IPS-NIHi11 (cell line): ENCODE results near the gene KCNK6.
"Not testable (repeated sequence)": the region's sequence is repeated elsewhere in the genome, so short reads cannot be mapped to it uniquely, and the experiment has no call there.

Experiments used
- DNase-seq: peaks from one replicate; pipeline ENCODE4 v3.0.0; 2012; ENCODE audit warnings: mixed read lengths, low spot score

KCNK6 gene

GRCh38 chr19:38324431-38324830 is 4.8 kb downstream of the KCNK6 start:
- DNase-seq = no peak

GRCh38 chr19:38326591-38326990 is 6.9 kb downstream of the KCNK6 start:
- no peak for DNase-seq

DNA sequence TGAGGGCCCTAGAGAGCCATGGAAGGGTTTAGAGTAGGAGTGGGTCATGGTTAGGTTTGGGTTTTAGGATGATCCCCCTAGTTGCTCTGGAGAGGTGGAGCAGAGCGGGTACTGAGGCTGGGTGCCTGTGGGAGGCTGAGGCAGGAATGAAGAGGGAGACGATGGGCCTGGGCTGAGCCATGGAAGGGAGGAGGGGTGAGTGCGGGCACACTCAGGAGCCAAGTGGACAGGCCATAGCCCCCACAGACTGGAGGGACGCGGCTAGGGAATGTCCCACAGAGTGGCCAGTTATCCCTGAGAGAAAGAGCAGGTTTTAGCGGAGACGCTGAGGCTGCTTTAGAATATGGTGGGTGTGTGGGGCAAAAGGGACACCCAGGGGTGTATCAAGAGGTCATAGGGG is 10.0 kb downstream of the KCNK6 start:
- DNase-seq = no peak

DNA sequence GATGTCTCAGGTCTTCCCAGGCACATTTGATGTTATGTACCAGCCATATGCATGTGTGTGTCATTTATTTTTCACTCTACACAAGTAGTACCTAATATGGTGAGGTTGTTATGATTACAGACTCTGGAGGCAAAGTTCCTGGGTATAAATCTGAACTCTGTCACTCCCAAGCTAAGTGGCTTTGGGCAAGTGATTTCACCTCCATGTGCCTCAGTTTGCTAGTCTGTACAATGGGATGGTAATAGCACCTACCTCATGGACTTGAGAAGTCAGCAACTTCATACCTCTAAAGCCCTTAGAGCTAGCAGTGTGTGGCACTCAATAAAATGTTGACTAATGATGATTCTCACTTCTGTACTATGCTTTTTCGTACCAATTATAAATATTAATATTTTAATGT is 12.1 kb downstream of the KCNK6 start:
- no peak for DNase-seq

DNA sequence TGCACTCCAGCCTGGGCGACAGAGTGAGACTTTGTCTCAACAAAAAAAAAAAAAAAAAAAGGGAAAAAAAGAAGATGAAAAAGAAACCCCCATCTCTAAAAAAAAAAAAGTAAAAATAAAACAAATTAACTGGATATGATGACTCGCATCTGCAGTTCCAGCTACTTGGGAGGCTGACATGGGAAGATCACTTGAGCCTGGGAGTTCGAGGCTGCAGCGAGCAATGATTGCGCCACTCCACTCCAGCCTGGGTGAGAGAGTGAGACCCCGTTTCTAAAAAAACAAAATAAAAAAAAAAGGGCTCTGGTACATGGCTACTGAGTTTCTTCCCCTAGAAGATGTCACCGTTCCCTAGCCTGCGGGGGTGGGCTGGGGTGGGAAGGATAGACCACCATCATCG is 13.6 kb downstream of the KCNK6 start:
- no peak for DNase-seq

DNA sequence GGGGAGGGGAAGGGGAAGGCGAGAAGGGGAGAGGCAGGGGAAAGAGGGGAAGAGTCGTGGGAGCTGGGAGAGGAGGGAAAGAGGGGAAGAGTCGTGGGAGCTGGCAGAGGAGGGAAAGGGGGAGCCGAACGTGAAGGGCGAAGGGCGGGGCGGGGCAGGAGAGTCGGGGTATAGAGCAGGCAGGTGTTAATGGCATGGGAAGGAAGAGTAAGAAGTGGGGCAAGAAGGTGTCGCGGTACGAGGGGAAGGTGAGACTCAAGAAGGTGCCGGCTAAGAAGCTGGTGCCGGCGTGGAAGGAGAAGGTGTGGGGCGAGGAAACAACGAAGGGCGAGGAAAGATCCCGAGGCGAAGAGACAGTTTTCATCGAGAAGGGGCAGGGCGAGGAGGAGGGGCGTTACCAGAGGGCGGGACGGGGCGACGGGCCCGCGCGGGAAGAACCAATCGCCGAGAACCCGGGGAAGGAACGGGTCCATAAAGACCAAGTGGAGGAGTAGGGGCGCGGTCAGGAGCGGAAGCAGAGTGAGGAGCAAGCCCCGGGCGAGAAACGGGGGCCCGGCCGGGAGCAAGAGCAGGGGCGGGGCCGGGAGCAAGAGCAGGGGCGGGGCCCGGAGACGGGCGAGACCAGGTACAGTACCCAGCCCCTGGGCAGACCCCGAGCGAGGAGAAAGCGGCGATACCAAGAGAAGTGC is 16.4 kb downstream of the KCNK6 start:
- DNase-seq = peak; percentile 89

DNA sequence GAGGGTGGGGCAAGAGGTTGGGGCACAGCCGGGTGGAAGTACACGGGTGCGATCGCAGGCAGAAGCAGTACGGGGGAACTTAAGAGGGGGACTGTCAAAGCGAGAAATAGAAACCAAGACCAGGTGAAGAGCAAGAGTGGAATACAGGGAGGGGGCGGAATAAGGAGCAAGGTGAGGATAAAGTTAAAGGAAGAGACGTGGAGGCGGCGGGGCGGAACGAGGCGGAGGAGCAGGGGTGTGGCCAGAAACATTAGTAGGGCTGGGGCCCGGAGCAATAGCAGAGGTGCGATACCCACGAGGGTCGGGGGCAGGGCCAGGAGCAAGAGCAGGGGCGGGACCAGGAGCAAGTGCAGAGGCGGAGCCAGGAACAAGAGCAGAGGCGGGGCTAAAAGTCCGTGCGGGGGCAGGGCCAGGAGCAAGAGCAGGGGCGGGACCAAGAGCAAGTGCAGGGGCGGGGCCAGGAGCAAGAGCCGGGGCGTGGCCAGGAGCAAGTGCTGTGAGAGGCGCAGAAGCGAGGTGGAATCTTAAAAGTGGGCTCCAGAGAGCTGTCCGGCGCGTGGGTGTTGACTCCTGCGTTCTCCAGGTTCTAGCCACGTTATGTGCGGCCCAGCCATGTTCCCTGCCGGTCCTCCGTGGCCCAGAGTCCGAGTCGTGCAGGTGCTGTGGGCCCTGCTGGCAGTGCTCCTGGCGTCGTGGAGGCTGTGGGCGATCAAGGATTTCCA is 17.2 kb downstream of the KCNK6 start:
- peak; percentile 91 for DNase-seq

DNA sequence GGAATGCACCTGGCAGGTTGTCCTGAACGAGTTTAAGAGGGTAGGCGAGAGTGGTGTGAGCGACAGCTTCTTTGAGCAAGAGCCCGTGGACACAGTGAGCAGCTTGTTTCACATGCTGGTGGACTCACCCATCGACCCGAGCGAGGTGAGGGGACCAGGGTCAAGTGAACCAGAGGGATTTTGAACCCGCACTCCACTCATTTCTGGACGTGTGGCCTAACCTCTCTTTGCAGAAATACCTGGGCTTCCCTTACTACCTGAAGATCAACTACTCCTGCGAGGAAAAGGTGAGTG is 17.7 kb downstream of the KCNK6 start:
- no peak for DNase-seq

DNA sequence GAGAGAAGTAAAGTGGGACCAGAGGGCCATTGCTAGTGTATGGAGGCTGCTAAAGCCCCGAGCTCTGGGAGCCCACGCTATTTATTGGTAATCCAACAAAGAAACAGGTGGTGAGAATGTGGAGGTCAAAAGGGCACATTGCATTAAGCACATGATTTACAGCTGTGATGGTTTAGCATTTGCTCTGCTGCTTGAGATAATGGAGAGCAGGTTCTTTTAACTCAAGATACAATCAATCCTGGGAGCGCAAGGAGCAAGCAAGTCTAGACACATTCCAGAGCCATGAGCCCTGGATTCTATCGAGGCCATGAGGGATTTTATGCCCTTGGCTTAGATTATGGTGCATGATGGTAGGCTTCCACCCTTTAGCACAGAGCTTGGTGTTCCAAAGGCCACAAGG is 19.4 kb downstream of the KCNK6 start:
- DNase-seq = not testable (repeated sequence)

DNA sequence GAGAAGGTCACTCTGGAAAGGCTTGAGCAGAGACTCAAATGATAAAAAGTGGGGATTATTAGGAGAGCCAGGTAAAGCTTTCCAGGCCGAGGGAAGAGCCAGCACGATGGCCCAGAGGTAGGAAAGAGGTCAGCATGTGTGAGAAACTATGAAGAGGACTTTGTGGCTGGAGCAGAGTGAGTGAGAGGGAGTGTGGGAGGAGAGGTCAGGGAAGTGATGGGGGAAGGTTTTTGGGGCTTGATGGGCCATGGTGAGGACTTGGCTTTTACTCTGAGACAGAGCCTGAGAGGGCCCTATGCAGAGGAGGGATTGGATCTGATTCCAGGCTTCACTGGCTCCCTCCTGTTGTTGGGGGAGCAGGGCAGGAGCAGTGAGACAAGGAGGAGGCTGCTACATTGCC is 21.3 kb downstream of the KCNK6 start:
- DNase-seq = no peak

DNA sequence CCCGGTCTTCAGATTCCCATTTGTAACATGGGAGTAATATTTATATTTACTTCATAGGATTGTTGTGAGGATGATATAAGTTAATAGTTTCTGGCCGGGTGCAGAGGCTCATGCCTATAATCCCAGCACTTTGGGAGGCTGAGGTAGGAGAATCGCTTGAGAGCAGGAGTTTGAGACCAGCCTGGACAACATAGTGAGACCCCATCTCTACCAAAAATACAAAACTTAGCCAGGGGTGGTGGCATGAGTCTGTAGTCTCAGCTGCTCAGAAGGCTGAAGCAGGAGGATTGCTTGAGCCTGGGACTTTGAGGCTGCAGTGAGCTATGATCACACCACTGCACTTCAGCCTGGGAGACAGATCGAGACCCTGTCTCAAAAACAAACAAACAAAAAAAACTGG is 27.2 kb downstream of the KCNK6 start:
- DNase-seq = no peak

DNA sequence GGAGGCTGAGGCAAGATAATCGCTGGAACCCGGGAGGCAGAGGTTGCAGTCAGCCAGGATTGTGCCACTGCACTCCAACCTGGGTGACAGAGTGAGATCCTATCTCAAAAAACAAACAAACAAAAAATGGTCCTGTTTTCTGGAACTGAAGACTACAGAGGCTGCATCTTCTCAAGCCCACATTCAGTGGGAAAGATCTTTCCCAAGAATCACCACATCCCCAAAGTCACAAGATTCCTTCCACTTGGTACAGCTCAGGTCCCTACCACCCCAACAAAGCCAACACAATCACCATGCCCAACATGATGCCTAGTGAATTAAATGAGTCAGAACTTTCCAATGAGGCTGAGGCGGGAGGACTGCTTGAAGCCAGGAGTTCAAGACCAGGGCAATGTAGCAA is 31.2 kb downstream of the KCNK6 start:
- DNase-seq = no peak

DNA sequence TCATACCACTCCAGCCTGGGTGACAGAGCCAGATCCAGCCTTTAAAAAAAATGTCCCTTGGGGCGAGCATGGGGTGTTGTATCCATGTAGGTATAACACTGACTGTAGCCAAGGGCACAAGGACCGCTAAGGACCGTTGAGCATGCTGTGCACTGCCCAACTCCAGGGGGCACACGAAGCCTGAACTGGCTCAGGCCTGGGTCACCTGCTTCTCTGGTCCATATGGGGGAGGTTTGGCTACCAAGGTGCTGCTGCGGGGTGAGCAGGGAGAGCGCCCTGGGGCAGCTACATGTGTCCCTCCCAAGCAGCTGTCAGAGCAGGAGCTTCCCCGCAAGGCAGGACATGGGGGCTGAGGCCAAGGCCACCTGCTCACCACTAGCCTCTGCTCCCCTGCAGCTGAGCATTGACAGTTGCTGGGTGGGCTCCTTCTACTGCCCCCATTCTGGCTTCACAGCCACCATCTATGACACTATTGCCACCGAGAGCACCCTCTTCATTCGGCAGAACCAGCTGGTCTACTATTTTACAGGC is 32.3 kb downstream of the KCNK6 start:
- no peak for DNase-seq

- DNase-seq = no peak
These were observed 33.0 kb downstream of the KCNK6 start for GRCh38 chr19:38352611-38353010.

GRCh38 chr19:38355728-38356725 is 36.4 kb downstream of the KCNK6 start:
- DNase-seq = no peak

DNA sequence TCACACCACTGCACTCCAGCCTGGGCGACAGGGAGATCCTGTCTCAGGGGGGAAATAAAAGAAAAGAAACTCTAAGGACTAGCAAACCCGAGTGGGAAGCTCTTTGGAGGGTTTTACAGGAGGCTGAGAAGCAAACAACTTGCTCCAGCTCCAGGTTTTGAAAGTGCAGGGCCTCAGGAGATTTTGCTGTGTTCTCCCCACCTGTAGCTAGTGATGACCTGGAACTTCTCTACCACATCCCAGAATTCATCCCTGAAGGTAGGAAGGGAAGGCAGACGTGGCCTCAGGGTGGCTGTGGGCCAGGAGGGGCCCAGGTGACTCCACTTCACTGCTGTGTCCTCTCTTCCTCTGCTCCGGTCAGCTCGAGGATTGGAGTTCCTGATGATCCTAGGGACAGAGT is 38.4 kb downstream of the KCNK6 start:
- DNase-seq = no peak

DNA sequence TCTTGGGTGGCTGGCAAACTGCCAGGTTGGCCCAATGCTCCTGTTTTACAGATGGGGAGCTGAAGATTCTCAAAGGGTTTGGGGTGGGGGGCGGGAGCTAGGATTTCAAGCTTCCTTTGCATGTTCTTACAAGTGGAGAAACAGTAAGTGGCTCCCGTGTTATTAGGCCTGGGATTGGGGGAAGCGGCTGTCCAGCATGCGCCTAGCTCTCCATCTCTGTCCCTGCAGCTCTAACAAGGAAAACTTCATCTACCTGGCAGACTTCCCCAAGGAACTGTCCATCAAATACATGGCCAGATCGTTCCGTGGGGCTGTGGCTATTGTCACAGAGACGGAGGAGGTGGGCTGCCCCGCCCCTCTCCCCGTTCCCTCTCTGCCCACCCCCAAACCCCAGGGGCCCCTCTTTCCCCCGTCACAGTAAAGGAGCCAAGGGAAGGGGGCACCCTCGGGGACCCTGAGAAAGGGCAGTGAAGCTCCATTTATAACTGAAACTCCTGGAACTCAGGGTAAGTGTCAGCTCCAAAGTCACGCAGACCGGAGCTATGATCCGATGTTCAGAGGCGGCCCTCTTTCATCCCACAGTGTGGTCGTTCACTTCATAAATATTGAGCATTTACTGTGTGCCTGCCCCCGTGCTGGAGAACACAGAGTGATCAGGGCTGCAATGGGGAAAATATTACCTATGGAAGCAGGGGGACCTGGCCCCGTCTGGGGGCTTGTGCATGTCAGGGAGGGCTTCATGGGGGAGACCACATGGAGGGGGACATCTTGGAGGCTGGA is 39.8 kb downstream of the KCNK6 start:
- DNase-seq = no peak

- no peak for DNase-seq
These were observed 40.7 kb downstream of the KCNK6 start for GRCh38 chr19:38360351-38360750.

DNA sequence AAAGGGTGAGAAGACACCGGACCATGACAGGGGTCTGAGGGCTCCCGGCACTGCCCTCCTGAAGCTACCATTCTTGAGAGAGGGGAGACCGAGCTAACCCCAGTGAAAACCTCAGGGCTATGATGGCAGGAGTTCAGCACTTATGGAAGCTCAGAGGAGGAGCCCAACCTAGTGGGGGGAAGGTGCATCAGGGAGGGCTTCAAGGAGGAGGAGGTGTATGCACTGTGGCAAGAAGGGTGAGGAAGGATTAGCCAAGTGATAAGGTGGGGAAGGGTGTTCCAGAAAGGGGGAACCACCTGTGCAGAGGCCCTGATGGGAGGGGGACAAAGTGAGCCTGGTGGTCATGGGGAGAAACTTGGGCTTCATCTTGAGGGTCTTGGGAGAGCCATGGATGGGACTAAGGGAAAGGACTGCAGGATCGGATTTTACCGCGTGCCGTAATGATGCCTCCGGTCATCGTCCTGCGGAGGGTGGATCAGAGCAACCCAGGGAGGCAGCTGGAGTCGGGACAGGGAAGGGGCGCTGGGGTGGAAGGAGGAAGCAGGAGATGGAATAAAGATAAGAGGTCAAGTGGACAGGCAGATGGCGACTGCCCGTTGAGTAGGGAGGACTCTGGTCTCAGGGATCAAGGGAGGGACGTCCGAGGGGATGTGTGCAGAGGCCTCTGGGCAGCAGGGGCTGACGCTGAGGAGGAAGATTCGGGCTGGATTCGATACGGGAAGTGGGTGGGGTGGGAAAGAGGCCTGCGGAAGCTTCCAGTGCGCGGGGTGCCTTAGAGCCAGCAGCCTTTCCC is 41.4 kb downstream of the KCNK6 start:
- no peak for DNase-seq

DNA sequence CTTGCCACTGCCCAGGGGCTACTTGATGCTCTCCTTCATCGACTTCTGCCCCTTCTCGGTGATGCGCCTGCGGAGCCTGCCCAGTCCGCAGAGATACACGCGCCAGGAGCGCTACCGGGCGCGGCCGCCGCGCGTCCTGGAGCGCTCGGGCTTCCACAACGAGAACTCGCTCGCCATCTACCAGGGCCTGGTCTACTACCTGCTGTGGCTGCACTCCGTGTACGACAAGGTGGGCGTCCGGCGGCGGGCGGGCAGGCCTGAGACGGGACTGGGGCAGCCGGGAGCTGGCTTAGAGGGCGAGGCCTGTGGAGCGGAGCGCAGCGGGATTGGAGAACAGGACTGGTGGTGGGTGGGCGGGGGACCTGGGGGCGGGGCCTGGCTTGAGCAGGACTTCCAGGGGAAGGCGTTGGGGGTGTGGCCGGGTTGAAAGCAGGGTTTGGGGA is 42.0 kb downstream of the KCNK6 start:
- DNase-seq = peak; percentile 95
